Measurements from ENCODE around the gene RNASET2.

RNASET2 gene

GRCh38 chr6:166903027-166903426 is 53.3 kb downstream of the RNASET2 start:
- no peak overlapping the region for H3K27ac ChIP-seq (ENCODE audit: low read depth, low read length, poor library complexity, severe bottlenecking)
- TF ChIP-seq CTCF (IDR thresholded peaks at IDR 0.05; ENCODE audit: low read length), result no peak
- no peak for TF ChIP-seq EZH2 (IDR thresholded peaks at IDR 0.05; ENCODE audit: borderline replicate concordance, low read length)
- H3K4me2 ChIP-seq (ENCODE audit: low read length), result no peak overlapping the region
- H2AFZ ChIP-seq (ENCODE audit: low read length), result no peak overlapping the region
- peaks cover 8% of the 10 kb centered on the region for H3K4me1 ChIP-seq (ENCODE audit: insufficient read depth, low read length, severe bottlenecking)
- no peak overlapping the region for H3K4me3 ChIP-seq (ENCODE audit: low read depth, low read length, poor library complexity, severe bottlenecking)
- H3K9ac ChIP-seq (ENCODE audit: low read length), result no peak overlapping the region
- H3K9me3 ChIP-seq (ENCODE audit: low read length), result no peaks in the 10 kb centered on the region
- H3F3A ChIP-seq (ENCODE audit: insufficient read depth, low read length), result no peaks in the 10 kb centered on the region
- H3K79me2 ChIP-seq (ENCODE audit: insufficient read depth, low read length), result no peaks in the 10 kb centered on the region
- H4K20me1 ChIP-seq (ENCODE audit: insufficient read depth, low read length), result no peaks in the 10 kb centered on the region
- H3K9me2 ChIP-seq (ENCODE audit: low read depth, low read length), result no peaks in the 10 kb centered on the region
- no peaks in the 10 kb centered on the region for H3K36me3 ChIP-seq (ENCODE audit: insufficient read depth, low read length)
- no peaks in the 10 kb centered on the region for H3K27me3 ChIP-seq (ENCODE audit: insufficient read depth, low read length)

GRCh38 chr6:166902211-166902755 is 54.1 kb downstream of the RNASET2 start:
- H3F3A ChIP-seq (ENCODE audit: insufficient read depth, low read length), result no peaks in the 10 kb centered on the region
- no peaks in the 10 kb centered on the region for H3K36me3 ChIP-seq (ENCODE audit: insufficient read depth, low read length)
- no peak overlapping the region for H3K4me2 ChIP-seq (ENCODE audit: low read length)
- TF ChIP-seq EZH2 (IDR thresholded peaks at IDR 0.05; ENCODE audit: borderline replicate concordance, low read length), result no peak
- TF ChIP-seq CTCF (IDR thresholded peaks at IDR 0.05; ENCODE audit: low read length), result no peak
- H3K9me2 ChIP-seq (ENCODE audit: low read depth, low read length), result no peaks in the 10 kb centered on the region
- no peak overlapping the region for H2AFZ ChIP-seq (ENCODE audit: low read length)
- H3K79me2 ChIP-seq (ENCODE audit: insufficient read depth, low read length), result no peaks in the 10 kb centered on the region
- H3K4me1 ChIP-seq (ENCODE audit: insufficient read depth, low read length, severe bottlenecking), result peaks cover 8% of the 10 kb centered on the region
- H3K27me3 ChIP-seq (ENCODE audit: insufficient read depth, low read length), result no peaks in the 10 kb centered on the region
- H3K4me3 ChIP-seq (ENCODE audit: low read depth, low read length, poor library complexity, severe bottlenecking), result no peak overlapping the region
- no peak overlapping the region for H3K9ac ChIP-seq (ENCODE audit: low read length)
- no peaks in the 10 kb centered on the region for H4K20me1 ChIP-seq (ENCODE audit: insufficient read depth, low read length)
- H3K27ac ChIP-seq (ENCODE audit: low read depth, low read length, poor library complexity, severe bottlenecking), result no peak overlapping the region
- no peaks in the 10 kb centered on the region for H3K9me3 ChIP-seq (ENCODE audit: low read length)

GRCh38 chr6:166901626-166902025 is 54.7 kb downstream of the RNASET2 start:
- Histone ChIP-seq H3K9me2 (ENCODE audit: low read depth, low read length) (no peaks in the 10 kb centered on the region), H3K27me3 (ENCODE audit: insufficient read depth, low read length) (no peaks in the 10 kb centered on the region), H3K9ac (ENCODE audit: low read length) (no peak overlapping the region), H3K27ac (ENCODE audit: low read depth, low read length, poor library complexity, severe bottlenecking) (no peak overlapping the region), H3K79me2 (ENCODE audit: insufficient read depth, low read length) (no peaks in the 10 kb centered on the region), H3K36me3 (ENCODE audit: insufficient read depth, low read length) (no peaks in the 10 kb centered on the region), H3K4me2 (ENCODE audit: low read length) (no peak overlapping the region), H3F3A (ENCODE audit: insufficient read depth, low read length) (no peaks in the 10 kb centered on the region), H3K9me3 (ENCODE audit: low read length) (no peaks in the 10 kb centered on the region), H2AFZ (ENCODE audit: low read length) (no peak overlapping the region), H3K4me3 (ENCODE audit: low read depth, low read length, poor library complexity, severe bottlenecking) (no peak overlapping the region), H4K20me1 (ENCODE audit: insufficient read depth, low read length) (no peaks in the 10 kb centered on the region), H3K4me1 (ENCODE audit: insufficient read depth, low read length, severe bottlenecking) (peaks cover 8% of the 10 kb centered on the region)
- no peak for TF ChIP-seq CTCF (IDR thresholded peaks at IDR 0.05; ENCODE audit: low read length)
- no peak for TF ChIP-seq EZH2 (IDR thresholded peaks at IDR 0.05; ENCODE audit: borderline replicate concordance, low read length)

Data from OCI-LY1 (cell line).